ENCODE data around the gene FNDC8. TPM values are rescaled to one million over a fixed set of nuclear protein-coding genes. Genes with fewer than 3 reads are reported as not detected.

Gene FNDC8
- total RNA-seq, 3 donors from 2014 or later (not counting 1 experiment from before 2014, with no cell fraction given), result not detected

- Histone ChIP-seq H3K4me3 (ENCODE audit: low read length) (no peak overlapping the region), H3K27me3 (ENCODE audit: control insufficient read depth, insufficient read depth, low read length) (no peaks in the 10 kb centered on the region), H3K4me1 (ENCODE audit: control insufficient read depth, insufficient read depth, low read length) (no peaks in the 10 kb centered on the region), H3K9me3 (ENCODE audit: control insufficient read depth, insufficient read depth, low read length) (no peaks in the 10 kb centered on the region), H3K27ac (ENCODE audit: low read length) (no peak overlapping the region), H3K36me3 (ENCODE audit: control insufficient read depth, insufficient read depth, low read length) (peaks cover 37% of the 10 kb centered on the region)
- DNase-seq (no peak), ATAC-seq (no peak)
- H3K27me3 Mint-ChIP-seq (ENCODE audit: low read depth in 2 of 2), result no peaks in the 10 kb centered on the region
- H3K4me3 Mint-ChIP-seq, result no peak overlapping the region
- H3K4me1 Mint-ChIP-seq, result no peaks in the 10 kb centered on the region
- H3K27ac Mint-ChIP-seq, result no peak overlapping the region
- H3K36me3 Mint-ChIP-seq, result peaks cover 9% of the 10 kb centered on the region
- no peaks in the 10 kb centered on the region for H3K9me3 Mint-ChIP-seq
- intact Hi-C loops (cut with micrococcal nuclease), result no loop called here
- WGBS (ENCODE audit: insufficient coverage), result 90% methylated on average over 10 of the region's 11 CpGs
- TF ChIP-seq, protein P1, sequence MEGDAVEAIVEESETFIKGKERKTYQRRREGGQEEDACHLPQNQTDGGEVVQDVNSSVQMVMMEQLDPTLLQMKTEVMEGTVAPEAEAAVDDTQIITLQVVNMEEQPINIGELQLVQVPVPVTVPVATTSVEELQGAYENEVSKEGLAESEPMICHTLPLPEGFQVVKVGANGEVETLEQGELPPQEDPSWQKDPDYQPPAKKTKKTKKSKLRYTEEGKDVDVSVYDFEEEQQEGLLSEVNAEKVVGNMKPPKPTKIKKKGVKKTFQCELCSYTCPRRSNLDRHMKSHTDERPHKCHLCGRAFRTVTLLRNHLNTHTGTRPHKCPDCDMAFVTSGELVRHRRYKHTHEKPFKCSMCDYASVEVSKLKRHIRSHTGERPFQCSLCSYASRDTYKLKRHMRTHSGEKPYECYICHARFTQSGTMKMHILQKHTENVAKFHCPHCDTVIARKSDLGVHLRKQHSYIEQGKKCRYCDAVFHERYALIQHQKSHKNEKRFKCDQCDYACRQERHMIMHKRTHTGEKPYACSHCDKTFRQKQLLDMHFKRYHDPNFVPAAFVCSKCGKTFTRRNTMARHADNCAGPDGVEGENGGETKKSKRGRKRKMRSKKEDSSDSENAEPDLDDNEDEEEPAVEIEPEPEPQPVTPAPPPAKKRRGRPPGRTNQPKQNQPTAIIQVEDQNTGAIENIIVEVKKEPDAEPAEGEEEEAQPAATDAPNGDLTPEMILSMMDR (IDR thresholded peaks at IDR 0.05), result no peak
Observed at GRCh38 chr17:35129154-35129972, 7.9 kb downstream of the FNDC8 start.

DNA sequence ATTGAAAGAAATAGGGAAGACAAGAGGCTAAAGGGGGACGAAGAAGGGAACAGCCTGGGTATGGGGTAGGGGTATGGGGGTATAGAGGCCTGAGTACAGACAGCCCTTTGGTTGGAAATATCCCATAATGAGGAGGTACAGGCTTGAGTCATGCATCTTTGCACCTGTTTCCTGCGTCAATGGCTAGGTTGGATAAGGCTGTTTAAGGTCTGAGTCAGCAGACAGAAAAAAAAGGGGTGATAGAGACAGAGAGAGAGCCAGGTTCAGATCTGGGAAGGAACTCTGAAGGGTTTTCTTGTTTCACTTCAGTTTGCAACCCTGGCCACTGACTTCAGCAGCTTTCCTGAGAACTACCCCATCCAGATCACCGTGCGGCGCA lies 8.5 kb downstream of the FNDC8 start:
- TF ChIP-seq, protein P1 (IDR thresholded peaks at IDR 0.05), result no peak
- no peaks in the 10 kb centered on the region for H3K9me3 ChIP-seq (ENCODE audit: control insufficient read depth, insufficient read depth, low read length)
- Mint-ChIP-seq H3K27me3 (ENCODE audit: low read depth in 2 of 2) (no peaks in the 10 kb centered on the region), H3K4me3 (no peak overlapping the region), H3K4me1 (no peaks in the 10 kb centered on the region), H3K36me3 (peaks cover 10% of the 10 kb centered on the region), H3K9me3 (no peaks in the 10 kb centered on the region), H3K27ac (no peak overlapping the region)
- peaks cover 43% of the 10 kb centered on the region for H3K36me3 ChIP-seq (ENCODE audit: control insufficient read depth, insufficient read depth, low read length)
- H3K4me3 ChIP-seq (ENCODE audit: low read length), result no peak overlapping the region
- 82% methylated on average over 5 of the region's 5 CpGs for WGBS (ENCODE audit: insufficient coverage)
- H3K4me1 ChIP-seq (ENCODE audit: control insufficient read depth, insufficient read depth, low read length), result no peaks in the 10 kb centered on the region
- intact Hi-C loops (cut with micrococcal nuclease), result no loop called here
- no peak for ATAC-seq
- DNase-seq, result no peak
- H3K27me3 ChIP-seq (ENCODE audit: control insufficient read depth, insufficient read depth, low read length), result no peaks in the 10 kb centered on the region
- no peak overlapping the region for H3K27ac ChIP-seq (ENCODE audit: low read length)

DNA sequence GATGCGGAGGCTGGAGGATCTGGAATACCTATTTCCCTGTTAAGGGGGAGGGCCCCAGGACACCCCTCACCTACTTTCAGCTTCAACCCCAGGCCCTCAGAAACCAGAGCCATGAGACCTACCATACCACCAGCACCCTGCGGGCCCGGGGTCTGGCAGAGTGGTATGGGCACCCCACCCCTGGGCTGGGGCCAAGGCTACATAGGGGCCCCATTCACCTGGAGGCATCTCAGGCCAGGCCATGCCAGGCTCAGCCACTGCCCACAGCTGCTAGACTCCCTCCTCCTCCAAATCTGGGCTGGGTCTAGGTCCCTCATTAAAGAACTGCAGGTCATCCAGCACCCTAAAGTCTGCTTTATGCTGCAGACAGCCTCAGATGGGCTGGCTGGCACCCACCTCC lies 9.0 kb downstream of the FNDC8 start:
- no peak overlapping the region for H3K27ac ChIP-seq (ENCODE audit: low read length)
- no peaks in the 10 kb centered on the region for H3K27me3 Mint-ChIP-seq (ENCODE audit: low read depth in 2 of 2)
- ATAC-seq (no peak), DNase-seq (no peak)
- 96% methylated on average over 3 of the region's 3 CpGs for WGBS (ENCODE audit: insufficient coverage)
- no peaks in the 10 kb centered on the region for H3K4me1 ChIP-seq (ENCODE audit: control insufficient read depth, insufficient read depth, low read length)
- H3K9me3 Mint-ChIP-seq, result no peaks in the 10 kb centered on the region
- H3K27me3 ChIP-seq (ENCODE audit: control insufficient read depth, insufficient read depth, low read length), result no peaks in the 10 kb centered on the region
- no peak overlapping the region for H3K4me3 ChIP-seq (ENCODE audit: low read length)
- intact Hi-C loops (cut with micrococcal nuclease), result no loop called here
- no peaks in the 10 kb centered on the region for H3K9me3 ChIP-seq (ENCODE audit: control insufficient read depth, insufficient read depth, low read length)
- H3K4me3 Mint-ChIP-seq, result no peak overlapping the region
- H3K27ac Mint-ChIP-seq, result no peak overlapping the region
- TF ChIP-seq, protein P1 (IDR thresholded peaks at IDR 0.05), result no peak
- H3K4me1 Mint-ChIP-seq, result no peaks in the 10 kb centered on the region
- peaks cover 47% of the 10 kb centered on the region for H3K36me3 ChIP-seq (ENCODE audit: control insufficient read depth, insufficient read depth, low read length)
- peaks cover 12% of the 10 kb centered on the region for H3K36me3 Mint-ChIP-seq

DNA sequence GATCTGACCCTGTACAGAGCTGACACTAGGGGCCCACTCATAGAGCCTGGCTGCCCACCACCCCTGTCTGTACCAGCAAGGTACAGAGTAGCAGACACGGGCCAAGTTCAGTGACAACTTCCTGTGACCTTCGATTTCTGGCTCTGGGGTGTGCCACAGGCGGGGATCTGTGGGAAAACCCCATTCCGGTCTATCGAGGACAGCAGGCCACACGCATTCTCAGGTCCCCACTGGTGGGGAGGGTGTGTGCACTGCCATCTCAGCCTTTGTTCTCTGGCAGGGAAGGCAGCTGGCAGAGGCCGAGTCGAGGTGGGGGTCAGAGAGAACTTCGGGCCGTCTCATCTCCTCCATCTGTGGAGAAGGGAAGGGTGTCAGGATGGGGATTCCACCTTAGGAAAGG lies 10.7 kb downstream of the FNDC8 start:
- ATAC-seq (no peak), DNase-seq (no peak)
- 80% methylated on average over 10 of the region's 10 CpGs for WGBS (ENCODE audit: insufficient coverage)
- Mint-ChIP-seq H3K27ac (no peak overlapping the region), H3K36me3 (peaks cover 18% of the 10 kb centered on the region), H3K27me3 (ENCODE audit: low read depth in 2 of 2) (no peaks in the 10 kb centered on the region), H3K4me1 (no peaks in the 10 kb centered on the region), H3K4me3 (no peak overlapping the region), H3K9me3 (no peaks in the 10 kb centered on the region)
- intact Hi-C loops (cut with micrococcal nuclease), result no loop called here
- H3K27ac ChIP-seq (ENCODE audit: low read length), result no peak overlapping the region
- H3K9me3 ChIP-seq (ENCODE audit: control insufficient read depth, insufficient read depth, low read length), result no peaks in the 10 kb centered on the region
- H3K4me3 ChIP-seq (ENCODE audit: low read length), result no peak overlapping the region
- no peaks in the 10 kb centered on the region for H3K4me1 ChIP-seq (ENCODE audit: control insufficient read depth, insufficient read depth, low read length)
- H3K27me3 ChIP-seq (ENCODE audit: control insufficient read depth, insufficient read depth, low read length), result no peaks in the 10 kb centered on the region
- H3K36me3 ChIP-seq (ENCODE audit: control insufficient read depth, insufficient read depth, low read length), result peaks cover 64% of the 10 kb centered on the region
- TF ChIP-seq, protein P1 (IDR thresholded peaks at IDR 0.05), result no peak
